Measurements from ENCODE around the gene LGI2.

The LGI2 gene

DNA sequence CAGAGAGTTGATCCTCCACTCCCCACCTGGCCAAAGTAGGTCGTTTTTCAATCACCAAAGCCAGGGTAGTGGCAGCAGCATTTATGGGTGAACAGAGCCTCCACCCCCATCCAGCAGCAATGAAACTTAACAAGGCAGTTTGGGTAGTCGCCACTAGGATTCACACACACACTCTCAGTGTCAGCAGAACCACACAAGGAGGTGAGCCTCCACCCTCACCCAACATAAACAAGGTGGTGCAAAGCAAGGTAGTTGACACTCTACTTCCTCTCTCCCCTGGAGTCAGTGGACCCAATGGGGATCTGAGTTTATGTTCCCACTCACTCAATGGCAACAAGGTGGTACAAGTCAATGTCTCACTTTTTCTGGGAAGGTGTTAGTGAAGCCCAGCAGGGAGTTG lies 67.5 kb downstream of the LGI2 start:
- no peak overlapping the region for H3K4me3 ChIP-seq (ENCODE audit: low read depth, low read length)
- no peak for DNase-seq (ENCODE audit: low read depth)
- TF ChIP-seq, protein P1, sequence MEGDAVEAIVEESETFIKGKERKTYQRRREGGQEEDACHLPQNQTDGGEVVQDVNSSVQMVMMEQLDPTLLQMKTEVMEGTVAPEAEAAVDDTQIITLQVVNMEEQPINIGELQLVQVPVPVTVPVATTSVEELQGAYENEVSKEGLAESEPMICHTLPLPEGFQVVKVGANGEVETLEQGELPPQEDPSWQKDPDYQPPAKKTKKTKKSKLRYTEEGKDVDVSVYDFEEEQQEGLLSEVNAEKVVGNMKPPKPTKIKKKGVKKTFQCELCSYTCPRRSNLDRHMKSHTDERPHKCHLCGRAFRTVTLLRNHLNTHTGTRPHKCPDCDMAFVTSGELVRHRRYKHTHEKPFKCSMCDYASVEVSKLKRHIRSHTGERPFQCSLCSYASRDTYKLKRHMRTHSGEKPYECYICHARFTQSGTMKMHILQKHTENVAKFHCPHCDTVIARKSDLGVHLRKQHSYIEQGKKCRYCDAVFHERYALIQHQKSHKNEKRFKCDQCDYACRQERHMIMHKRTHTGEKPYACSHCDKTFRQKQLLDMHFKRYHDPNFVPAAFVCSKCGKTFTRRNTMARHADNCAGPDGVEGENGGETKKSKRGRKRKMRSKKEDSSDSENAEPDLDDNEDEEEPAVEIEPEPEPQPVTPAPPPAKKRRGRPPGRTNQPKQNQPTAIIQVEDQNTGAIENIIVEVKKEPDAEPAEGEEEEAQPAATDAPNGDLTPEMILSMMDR (IDR thresholded peaks at IDR 0.05; ENCODE audit: control insufficient read depth, extremely low read depth, insufficient read depth) = no peak

DNA sequence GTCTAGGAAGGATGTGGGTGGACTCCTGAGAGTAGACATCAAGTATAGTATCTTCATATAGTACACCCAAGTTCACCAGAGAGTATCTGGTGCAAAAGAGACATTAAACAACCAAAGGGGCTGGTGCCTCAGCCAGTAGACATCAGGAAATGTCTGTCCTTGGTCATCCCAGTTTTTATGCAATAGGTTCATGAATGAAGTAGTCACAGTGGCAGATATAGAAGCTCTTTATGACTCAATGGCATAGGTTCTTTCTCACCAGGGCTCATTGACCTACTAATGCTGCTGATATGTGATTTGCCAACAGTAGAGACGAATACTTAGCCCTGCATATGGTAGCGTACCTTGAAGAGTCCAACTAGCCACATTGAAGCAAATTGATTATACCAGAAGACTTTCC lies 72.9 kb downstream of the LGI2 start:
- DNase-seq (ENCODE audit: low read depth) = no peak
- no peak overlapping the region for H3K4me3 ChIP-seq (ENCODE audit: low read depth, low read length)
- TF ChIP-seq, protein P1 (IDR thresholded peaks at IDR 0.05; ENCODE audit: control insufficient read depth, extremely low read depth, insufficient read depth) = no peak

DNA sequence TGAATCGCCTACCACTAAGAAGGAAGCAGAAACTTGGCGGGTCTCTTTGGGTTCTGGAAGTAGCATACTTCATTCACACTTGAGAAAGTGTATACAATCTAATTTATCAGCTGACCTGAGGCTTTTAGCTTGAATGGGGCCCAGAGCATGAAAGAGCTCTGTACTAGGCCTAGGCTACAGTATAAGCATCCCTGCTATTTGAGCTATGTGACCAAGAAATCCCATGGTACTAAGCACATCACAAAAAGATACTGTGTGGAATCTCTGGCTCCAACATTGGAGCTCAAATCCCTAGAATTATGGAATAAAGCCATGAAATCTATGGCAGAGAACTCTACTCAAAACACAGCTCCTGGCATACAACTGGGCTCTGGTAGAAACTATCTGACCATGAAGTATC lies 74.0 kb downstream of the LGI2 start:
- DNase-seq (ENCODE audit: low read depth) = no peak
- no peak overlapping the region for H3K4me3 ChIP-seq (ENCODE audit: low read depth, low read length)
- TF ChIP-seq, protein P1 (IDR thresholded peaks at IDR 0.05; ENCODE audit: control insufficient read depth, extremely low read depth, insufficient read depth) = no peak

DNA sequence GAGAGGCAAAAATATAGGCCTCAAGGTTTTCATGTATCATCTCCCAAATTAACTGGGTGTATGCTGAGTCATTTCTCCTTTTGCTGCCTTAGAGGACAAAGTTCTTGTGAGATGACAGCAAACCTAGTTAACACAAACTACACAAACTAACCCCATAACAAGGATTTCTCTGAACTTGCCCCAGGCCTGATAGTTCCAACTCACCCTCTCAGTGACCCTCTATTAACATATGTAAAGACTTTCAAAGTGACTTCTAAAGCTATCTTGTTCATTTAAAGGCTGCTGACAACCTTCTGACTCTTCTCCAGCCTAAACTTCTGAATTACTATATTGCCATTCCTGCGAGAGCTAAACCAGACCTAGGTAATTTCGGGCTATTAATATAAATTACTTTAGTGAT lies 74.7 kb downstream of the LGI2 start:
- no peak overlapping the region for H3K4me3 ChIP-seq (ENCODE audit: low read depth, low read length)
- DNase-seq (ENCODE audit: low read depth) = no peak
- TF ChIP-seq, protein P1 (IDR thresholded peaks at IDR 0.05; ENCODE audit: control insufficient read depth, extremely low read depth, insufficient read depth) = no peak

DNA sequence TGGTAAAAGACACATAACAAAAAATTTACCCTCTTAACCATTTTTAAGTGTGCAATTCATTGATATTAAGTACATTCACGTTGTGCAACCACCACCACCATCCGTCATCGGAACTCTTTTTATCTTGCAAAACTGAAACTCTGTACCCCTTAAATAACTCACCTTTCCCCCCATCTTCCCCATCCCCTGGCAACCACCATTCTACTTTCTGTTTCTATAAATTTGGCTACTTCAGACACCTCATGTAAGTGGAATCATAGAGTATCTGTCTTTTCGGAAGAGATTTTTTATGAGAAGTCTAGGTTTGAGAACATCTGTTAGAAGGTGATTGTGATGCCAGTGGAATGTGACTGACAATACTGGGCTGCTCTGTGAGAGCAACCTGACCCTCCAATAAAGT lies 78.1 kb downstream of the LGI2 start:
- no peak overlapping the region for H3K4me3 ChIP-seq (ENCODE audit: low read depth, low read length)
- TF ChIP-seq, protein P1 (IDR thresholded peaks at IDR 0.05; ENCODE audit: control insufficient read depth, extremely low read depth, insufficient read depth) = no peak
- no peak for DNase-seq (ENCODE audit: low read depth)

DNA sequence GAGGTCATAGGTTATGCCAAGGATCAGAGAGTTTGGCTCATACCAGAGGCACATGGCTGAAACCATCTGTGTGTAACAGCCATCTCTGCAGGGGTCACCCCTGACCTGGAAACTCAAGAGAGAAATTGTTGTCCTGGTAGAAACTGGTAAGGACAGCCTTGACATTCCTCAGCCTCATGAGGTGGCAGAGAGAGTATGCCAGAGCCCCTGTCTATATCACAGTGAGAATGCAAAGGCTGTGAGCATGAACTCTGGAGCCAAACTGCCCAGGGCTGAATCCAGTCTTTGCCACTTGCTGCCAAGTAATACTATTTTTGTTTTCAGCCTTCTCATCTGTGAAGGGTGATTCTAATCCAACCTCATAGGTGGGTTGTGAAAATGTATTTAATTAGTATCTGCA lies 80.8 kb downstream of the LGI2 start:
- no peak overlapping the region for H3K4me3 ChIP-seq (ENCODE audit: low read depth, low read length)
- TF ChIP-seq, protein P1 (IDR thresholded peaks at IDR 0.05; ENCODE audit: control insufficient read depth, extremely low read depth, insufficient read depth) = no peak
- DNase-seq (ENCODE audit: low read depth) = no peak
